ENCODE results near the gene PPP1CA.

The PPP1CA gene

DNA sequence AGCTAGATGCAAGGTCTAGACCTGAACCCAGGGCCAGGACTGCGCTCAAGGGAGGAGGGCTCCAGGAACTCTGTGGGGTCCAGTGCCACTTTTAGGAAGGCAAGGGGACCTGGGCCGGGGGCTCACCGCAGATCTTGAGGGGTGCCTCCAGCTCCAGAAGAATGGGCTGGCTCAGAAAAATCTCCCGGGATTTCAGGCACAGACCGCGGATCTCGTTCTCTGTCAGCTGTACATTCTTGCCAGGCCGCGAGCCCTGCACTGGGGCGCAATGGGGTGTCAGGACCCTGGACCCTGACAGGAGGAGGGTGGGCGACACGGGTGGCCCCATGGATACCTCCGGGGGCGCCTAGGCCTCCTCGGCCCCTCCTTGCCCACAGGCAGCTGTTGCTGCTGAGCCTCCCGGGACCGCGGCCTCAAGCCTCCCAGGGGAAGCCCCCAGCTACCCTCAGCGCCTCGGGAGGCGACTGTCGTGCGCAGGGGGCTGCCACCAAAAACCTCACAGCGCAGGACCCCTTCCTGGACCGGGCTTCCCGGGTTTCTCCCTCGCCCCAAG is 640 bp downstream of the PPP1CA start:
- DNase-seq, result peak in 1 of 6 experiments; percentile 39

GRCh38 chr11:67400251-67400941 is 1.3 kb downstream of the PPP1CA start:
- no peak for DNase-seq

DNA sequence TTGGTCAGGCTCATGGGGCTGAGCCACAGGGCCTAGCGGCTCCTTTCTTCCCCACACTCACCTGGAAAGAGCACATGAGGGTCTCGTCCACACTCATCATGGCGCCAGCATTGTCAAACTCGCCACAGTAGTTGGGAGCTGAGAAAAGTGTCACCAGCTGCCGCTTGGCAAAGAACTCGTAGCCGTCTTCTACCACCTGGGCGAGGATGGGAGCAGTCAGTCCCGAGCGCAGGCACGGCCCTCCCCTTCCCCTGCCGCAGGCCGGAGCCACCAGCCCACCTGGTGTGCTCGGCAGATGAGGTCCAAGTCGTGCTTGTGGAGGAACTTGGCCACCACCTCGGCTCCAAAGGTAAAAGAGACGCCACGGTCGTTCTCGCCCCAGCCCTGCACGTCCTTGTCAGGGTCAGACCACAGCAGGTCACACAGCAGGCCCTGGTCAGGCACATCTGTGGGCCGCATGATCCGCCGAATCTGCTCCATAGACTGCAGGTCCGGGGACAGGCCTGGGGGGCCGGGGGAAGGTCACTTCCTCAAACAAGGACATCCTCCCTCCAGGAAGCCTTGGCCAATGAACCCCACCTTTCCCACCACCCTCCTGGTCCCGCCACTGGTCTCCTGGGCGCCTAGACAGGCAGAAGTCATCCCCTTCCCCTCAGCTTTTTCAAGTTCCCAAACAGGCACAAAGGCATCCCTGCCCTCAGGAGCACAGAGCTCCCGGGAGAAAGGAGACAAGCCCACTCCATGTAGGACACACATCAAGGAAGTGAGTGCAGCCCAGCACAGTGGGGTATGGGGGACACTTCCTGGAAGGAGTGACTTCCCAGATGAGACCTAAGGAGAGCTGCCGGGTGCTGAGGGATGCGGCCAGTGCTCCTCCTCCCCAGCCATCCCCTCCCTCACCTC is 2.7 kb downstream of the PPP1CA start:
- DNase-seq, result no peak

DNA sequence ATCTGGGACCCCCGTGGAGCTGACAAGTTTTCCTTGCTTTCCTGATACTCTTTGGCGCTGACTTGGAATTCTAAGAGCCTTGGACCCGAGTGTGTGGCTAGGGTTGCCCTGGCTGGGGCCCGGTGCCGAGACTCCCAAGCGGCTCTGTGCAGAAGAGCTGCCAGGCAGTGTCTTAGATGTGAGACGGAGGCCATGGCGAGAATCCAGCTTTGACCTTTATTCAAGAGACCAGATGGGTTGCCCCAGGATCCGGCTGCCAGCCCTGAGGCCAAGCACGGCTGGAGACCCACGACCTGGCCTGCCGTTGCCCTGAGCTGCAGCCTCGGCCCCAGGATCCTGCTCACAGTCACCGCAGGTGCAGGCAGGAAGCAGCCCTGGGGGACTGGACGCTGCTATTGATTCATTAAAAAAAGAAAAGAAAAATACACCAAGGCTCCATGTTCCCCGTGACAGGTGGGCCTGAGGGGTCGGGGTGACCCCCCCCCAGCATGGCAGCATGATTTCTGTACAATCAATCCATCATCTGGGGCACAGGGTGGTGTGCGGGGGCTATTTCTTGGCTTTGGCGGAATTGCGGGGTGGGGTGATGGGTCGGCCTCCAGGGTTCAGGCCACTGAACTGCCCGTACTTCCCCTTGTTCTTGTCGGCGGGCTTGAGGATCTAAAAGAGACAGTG is 3.5 kb downstream of the PPP1CA start:
- no peak for DNase-seq

DNA sequence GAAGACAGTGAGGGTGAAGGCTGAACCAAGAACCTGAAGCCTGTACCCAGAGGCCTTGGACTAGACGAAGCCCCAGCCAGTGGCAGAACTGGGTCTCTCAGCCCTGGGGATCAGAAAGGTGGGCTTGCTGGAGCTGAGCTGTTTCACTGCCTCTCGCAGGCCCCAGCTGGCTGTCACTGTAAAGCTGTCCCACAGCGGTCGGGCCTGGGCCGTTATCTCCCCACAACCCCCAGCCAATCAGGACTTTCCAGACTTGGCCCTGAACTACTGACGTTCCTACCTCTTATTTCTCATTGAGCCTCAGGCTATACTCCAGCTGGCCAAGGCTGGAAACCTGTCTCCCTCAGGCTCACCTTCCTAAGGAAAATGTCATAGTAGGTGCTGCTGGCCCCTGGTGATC is 4.1 kb downstream of the PPP1CA start:
- DNase-seq, result no peak

DNA sequence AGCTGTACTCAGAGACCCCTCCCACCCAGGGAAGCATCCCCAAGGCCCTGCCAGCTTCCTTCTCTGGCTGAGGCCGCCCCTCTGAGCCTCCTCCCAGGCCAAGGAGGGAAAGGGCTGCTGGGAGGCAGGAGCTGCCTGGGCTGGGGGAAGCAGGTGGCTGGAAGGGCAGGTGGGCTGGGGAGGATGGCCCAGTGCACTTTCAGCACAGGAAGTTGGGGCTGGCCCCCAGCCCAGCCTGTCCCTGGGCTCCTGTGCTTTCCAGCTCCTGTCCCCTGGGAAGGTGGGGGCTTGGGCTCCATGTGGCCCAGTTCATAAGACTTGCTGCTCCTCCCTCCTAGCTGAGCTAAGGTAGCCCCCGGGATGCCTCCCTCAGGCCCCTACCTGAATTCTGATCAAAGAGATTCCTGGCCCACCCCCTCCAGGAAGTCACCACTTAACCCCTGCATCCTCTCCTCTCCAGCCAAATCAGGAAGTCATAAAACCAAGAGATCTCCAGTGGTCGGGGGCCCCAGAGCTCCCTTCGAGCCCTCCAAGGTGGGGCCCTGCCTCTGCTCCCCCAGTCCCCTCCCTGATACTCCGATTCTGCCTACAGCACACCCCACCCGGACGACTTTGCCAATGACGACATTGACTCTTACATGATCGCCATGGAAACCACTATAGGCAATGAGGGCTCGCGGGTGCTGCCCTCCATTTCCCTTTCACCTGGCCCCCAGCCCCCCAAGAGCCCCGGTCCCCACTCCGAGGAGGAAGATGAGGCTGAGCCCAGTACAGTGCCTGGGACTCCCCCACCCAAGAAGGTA is 4.9 kb downstream of the PPP1CA start:
- DNase-seq, result peak in 1 of 6 experiments; percentile 31

- no peak for DNase-seq
These were observed 5.4 kb downstream of the PPP1CA start for GRCh38 chr11:67396259-67396581.

DNA sequence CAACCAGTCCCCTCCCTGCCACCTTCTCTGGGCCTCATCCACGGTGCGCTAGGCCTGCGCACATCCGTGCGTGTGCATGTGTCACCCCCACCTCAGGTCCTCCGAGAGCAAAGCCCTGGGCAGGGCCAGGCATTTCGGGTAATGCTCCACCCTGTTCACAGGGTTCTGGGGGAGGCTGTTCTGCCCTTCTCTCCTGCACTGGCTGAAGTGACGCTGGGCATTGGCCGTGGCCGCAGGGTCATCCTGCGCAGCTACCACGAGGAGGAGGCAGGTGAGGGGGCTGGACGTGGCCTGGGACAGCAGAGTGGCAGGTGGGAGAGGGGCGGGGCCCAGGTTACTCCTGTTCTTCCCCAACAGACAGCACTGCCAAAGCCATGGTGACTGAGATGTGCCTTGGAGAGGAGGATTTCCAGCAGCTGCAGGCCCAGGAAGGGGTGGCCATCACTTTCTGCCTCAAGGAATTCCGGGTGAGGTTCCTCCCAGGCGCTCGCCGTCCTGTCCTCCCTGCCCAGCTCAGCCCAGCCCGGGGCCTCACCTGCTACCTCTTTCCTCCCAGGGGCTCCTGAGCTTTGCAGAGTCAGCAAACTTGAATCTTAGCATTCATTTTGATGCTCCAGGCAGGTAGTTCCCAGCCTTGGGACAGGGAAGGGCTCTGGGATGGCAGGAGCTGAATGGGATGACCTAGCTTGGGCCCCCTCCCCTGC is 6.0 kb downstream of the PPP1CA start:
- no peak for DNase-seq

- no peak for DNase-seq
These were observed 7.7 kb downstream of the PPP1CA start for GRCh38 chr11:67393990-67394389.

DNA sequence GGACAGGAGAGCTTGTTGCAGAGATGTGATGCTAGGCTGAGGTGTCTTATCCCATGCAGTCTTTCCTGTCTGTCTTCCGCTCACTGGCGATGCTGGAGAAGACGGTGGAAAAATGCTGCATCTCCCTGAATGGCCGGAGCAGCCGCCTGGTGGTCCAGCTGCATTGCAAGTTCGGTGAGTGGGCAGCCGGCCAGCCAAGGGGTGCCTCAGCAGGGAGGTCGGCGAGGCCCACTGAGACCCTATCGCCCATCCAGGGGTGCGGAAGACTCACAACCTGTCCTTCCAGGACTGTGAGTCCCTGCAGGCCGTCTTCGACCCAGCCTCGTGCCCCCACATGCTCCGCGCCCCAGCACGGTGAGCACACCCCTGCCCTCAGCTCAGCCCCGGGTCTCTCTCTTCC is 8.2 kb downstream of the PPP1CA start:
- no peak for DNase-seq

GRCh38 chr11:67392183-67392715 is 9.4 kb downstream of the PPP1CA start:
- no peak for DNase-seq

DNA sequence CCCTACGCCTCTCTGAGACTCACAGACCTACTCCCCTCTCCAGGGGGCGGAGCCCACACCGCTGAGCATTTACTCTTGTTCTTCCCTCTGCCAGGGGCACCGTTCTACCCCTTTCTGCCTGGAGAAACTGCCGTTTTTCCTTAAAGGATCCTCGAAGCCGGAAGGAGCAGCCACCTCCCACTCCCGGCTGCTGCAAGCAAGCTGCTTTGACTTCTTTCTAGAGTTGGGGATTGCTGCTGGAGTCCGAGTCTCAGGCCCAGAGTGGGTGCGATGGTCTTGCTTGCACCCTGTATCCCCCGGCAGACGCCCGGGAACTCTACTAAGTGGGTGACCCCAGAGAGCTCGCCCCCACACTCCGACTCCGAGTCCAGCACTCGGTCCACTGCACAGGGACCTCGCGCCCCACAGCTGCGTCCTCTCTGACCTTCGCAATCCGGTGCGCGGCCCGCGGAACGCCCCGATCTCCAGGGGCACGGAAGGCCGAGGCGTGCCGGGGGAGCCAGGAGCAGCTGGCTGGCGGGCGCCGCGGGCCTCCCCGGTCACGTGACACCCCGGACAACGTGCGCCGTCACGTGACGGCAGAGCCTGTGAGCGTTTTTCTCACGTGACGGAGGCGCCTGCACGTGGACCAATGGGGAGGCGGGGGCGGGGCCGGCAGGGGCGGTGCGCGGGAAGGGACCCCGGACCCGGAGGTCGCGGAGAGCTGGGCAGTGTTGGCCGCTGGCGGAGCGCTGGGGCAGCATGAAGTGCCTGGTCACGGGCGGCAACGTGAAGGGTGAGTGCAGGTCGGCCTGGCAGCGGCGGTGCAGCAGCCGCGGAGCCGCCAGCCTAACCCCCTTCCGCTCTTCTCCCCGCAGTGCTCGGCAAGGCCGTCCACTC is 10.1 kb downstream of the PPP1CA start, which contains the start of gene RAD9A:
TSS of gene RAD9A (plus strand) at position 683 of the 879 bp plus-strand sequence. CDS start at position 742, 59 bp downstream.
- DNase-seq, result peak; percentile 81 to 94 (median 86)

DNA sequence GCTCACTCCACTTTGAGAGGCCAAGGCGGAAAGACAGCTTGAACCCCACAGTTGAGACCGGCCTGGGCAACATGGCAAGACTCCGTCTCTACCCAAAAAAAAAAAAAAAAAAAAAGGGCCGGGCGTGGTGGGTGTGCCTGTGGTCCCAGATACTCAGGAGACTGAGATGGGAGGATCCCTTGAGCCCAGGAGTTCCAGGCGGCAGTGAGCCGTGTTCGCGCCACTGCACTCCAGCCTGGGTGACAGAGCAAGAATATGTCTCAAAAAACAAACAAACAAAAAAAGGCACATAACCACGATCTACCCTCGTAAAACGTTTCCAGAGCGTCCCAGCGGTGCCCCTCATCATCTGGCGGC is 10.7 kb downstream of the PPP1CA start:
- no peak for DNase-seq

- DNase-seq, result peak; percentile 17 to 45 (median 36)
These were observed 12.2 kb downstream of the PPP1CA start for GRCh38 chr11:67389477-67389876.

GRCh38 chr11:67387518-67387917 is 14.1 kb downstream of the PPP1CA start:
- DNase-seq, result no peak

DNA sequence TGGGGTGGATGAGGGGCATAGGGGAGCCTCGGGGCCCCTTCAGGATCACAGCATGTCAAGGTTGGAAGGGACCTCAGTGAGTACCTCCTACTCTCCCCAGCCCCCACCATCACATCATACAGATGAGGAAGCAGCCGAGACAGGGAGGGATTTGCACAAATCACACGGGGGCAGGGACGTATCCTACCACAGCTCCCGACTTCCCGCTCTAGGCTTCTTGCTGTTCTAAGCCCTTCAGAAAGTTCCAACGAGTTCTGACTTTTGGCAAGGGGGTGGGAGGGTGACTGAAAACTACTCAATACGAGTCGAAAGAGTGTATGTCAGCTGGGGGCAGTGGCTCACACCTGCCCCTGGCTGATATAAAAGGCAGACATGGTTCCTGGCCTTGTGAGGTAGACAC is 14.6 kb downstream of the PPP1CA start:
- no peak for DNase-seq

DNA sequence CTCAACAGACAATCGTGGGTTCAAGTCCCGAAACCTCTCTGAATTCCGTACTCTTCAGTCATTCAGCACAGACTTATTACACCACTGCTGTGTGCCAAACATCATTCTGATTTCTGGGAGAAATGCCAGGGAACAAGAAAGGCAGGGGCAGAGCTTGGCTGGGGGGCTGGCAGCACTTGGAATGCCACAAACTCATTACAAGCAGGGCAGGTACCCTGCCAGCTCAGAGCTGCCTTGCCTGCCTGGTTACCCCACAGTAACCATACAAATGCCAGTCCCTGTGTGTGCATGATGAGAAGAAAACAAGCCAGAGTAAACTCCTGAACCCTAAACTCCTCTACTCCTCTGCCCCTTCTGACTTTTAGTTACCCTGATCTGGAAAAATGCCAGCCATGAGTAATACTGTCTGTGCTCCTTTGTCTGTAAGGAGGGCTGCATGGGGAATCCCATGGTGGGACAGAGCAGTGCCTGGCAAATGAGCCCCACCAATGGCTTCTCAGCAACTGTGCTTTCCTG is 16.7 kb downstream of the PPP1CA start:
- DNase-seq, result no peak

- peak; percentile 40 to 84 (median 76) for DNase-seq
These were observed 19.2 kb downstream of the PPP1CA start for GRCh38 chr11:67382276-67383136.
